Activated CD4-positive, alpha-beta T cell treated with anti-CD3 and anti-CD28 coated beads, Interleukin-2, amount 50 U/mL, for 1 hour (primary cell): ENCODE measurements around the gene ZNF275.
A peak's percentile ranks its signal among the peaks of the same experiment; 100 is the strongest.
"Not testable (repeated sequence)": the region's sequence is repeated elsewhere in the genome, so short reads cannot be mapped to it uniquely, and the experiment has no call there.

ENCODE experiments used
- DNase-seq: peaks from one replicate; pipeline ENCODE4 v3.0.0-alpha.2; 2020

Gene ZNF275

DNA sequence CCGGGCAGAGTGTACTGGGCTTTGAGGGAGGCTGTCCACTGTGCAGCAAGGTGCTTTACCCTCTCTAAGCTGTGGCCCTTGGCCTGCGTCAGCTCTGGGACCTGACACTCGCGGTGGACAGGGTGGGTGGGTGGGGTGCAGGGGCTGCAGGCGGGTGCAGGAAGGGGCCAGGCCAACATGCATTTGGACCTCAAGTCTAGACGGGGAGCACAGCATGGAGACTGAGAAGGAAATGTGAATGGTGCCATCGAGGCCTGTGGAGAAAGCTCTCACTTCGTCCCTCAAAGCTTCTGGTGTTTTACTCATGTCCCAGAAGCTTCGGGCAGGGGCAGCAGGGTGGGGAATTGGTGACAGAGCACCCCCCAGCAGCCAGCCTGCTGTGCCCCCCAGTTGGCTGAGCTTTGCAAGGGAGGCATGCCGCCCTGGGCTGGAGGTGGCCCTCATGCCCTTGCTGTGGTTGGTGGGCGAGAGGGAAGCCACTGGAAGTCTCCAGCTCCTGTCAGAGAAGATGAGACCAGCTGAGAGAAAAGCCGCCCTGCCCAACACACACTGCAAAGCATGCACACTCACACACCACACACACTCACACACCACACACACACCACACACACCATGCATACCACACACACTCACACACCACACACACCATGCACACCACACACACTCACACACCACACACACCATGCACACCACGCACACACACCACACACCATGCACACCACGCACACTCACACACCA is 54.9 kb downstream of the ZNF275 start:
- no peak for DNase-seq

DNA sequence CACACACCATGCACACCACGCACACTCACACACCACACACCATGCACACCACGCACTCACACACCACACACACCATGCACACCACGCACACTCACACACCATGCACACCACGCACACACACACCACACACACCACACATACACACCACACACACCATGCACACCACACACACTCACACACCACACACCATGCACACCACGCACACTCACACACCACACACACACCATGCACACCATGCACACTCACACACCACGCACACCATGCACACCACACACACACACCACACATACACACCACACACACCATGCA is 55.5 kb downstream of the ZNF275 start:
- DNase-seq = not testable (repeated sequence)

DNA sequence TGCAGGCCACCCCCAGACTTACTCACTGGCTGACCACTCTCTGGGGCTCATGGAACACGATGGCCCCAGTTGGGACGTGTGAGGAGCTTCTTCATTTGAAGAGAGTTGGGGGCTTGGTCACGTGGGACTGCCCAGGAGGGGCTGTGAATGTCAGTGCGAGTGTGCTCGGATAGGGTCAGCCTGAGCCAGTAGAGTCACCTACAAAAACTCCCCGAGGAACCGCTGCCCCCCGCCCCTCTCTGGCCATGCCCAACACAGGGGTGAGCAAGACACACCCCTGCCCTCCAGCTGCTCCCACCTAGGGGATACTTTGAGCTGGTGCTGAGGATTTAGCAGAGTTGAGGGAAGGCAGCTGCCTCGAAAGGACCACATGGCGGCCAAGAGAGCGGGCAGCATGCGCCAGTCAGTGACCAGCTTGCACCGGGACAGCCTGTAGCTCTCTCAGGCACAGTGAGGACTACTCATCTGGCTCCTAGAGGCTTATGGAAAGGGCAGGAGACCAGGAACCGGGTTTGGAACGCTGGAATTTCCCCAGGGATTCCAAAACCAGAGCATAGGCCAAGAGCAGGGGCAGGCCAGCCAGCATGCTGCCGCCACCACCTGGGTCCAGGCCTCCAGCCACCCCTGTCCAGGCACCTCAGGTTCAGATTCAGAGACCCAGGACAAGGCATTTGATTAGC is 58.8 kb downstream of the ZNF275 start:
- no peak for DNase-seq

DNA sequence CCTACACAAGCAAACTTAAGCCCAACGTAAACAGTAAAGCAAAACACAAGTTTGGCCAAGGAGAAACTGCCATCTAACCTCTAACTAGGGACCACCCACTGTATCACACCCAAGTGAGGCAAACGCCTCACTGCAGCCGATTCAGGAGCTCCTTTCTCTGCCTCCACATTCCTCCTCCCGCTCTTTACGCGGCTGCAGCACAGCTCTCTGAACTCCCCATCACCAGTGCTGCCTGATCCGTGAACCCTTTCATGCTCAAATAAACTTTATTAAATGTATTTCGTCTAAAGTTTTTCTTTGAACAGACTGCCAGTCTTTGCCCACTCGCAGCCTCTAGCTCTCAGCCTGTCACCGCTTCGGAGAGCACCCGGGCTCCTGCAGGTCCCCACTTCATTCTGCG is 60.7 kb downstream of the ZNF275 start:
- no peak for DNase-seq

DNA sequence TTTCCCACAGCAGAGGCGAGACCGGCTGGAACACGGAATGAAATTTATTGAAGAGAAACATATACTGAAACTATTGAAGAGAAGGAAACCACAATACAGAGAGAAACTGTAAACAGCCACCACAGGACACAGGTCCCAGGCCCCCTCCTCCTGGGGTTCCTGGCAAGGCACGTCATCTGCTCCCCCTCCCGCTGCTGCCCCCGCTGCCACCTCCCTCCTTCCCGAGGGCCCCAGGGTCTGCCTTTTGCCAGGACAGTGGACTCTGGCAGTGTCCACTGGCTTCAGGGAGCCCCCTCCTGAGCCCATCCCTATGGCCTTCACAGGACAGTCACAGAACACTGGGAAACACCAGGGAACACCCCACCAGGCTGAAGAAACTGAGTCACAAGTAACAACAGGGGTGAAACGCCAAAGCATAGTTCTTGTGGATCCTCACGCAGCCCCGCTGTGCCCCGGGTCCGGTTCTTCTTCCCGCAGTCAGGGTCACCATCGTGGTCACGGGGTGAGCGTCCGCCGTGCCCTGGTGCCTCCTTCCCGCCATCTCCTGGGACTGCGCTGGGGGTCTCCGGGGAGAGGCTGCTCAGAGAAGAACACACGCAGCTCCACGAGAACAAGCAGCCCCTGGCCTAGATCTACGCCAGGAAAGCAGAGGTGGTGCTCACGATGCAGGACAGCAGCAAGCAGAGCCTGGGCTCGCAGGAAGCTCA is 61.8 kb downstream of the ZNF275 start:
- DNase-seq = no peak

DNA sequence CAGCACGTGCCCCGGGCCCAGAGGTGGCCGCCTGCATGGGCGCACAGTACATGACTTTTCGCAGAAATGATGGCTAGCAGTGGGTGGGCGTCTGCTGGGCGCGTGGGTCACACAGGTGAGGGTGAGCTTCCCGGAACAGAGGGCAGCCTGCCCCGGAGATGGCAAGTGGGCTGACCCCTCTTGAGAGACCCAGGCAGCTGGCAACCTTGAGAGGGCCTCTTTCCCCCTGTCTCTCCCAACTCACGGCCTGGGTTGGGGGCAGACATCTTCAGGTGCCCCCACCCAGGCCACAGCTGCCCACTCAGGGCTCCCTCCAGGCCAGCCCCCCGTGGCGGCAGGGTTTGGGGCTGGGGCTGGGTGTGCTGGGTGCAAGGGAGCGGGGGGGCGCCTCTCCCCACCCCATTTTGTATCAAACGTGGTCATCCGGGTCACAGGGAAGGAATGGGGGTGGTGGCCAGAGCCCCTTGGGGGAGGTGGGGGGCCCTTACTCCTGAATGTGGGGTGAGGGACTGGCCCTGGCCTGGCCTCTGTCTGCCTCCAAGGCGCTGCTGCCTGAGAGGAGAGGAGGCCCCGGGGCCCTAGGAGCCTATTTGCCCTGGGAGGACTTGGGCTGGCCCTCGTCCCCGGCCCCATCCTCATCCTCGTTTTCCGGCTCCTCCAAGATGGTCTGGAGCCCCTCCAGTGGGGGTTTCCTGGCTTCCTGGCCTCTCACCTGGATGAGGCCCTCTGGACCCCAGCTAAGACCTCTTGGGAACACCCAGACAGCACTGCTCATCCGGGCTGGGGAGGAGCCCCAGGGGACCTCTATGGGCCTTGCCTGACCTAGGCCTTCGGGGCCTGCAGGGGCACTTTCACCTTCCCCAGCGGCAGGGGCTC is 62.6 kb downstream of the ZNF275 start:
- DNase-seq = no peak

DNA sequence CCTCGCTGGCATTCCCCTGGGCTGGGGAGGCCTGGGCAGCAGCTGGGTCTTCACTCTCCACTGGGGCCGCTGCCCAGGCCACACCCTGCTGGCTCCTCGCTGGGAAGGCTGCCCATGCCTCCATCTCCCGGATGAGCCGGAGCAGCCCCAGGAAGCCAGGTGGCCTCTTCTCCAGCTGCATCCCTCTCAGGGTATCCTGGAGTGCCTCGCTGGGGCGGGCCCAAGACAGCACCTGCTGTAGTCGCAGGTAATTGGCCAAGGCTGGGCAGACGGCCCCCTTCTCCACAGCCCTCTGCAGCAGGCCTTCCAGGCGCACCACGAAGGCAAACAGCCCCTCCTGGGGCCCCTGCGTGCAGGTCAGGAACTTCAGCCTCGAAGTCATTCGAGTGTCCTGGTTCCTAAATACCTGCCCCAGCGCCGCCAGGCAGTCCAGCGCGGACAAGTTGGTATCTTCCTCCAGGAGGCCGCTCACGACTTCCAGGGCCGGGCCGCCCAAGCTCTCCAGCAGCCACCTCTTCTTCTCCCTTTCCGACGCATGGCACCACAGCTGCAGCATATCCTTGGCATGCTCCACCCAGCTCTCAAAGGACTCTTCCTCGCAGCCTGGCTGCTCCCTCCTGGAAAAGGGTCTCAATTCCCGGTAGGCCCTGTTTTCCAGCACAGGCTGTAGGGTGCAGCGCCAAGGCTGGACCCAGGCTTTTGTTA is 63.5 kb downstream of the ZNF275 start:
- no peak for DNase-seq

DNA sequence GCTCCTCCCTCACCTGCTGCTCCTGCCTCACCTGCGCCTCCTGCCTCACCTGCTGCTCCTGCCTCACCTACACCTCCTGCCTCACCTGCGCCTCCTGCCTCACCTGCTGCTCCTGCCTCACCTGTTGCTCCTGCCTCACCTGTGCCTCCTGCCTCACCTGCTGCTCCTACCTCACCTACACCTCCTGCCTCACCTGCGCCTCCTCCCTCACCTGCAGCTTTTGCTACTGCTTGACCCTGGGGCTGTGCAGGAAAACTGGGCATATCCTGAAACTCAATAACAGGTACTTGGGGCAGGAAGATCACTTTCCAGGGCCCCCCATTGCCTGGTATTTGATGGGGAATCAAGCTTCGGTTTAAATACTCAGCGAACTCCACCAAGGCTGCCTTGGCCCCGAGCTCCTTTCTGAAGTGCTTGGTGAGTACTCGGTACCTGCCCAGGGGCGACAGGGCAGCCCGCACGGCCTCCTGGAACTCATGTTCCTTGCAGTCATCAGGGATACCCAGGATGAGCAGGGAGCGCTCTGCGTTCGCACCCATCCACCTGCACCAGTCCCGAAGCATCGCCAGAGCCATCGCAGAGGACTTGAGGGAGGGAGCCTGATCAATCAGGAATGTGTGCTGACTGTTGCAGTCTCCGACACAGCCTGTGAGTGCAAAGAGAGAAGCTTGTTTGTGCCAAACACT is 64.5 kb downstream of the ZNF275 start:
- no peak for DNase-seq

DNA sequence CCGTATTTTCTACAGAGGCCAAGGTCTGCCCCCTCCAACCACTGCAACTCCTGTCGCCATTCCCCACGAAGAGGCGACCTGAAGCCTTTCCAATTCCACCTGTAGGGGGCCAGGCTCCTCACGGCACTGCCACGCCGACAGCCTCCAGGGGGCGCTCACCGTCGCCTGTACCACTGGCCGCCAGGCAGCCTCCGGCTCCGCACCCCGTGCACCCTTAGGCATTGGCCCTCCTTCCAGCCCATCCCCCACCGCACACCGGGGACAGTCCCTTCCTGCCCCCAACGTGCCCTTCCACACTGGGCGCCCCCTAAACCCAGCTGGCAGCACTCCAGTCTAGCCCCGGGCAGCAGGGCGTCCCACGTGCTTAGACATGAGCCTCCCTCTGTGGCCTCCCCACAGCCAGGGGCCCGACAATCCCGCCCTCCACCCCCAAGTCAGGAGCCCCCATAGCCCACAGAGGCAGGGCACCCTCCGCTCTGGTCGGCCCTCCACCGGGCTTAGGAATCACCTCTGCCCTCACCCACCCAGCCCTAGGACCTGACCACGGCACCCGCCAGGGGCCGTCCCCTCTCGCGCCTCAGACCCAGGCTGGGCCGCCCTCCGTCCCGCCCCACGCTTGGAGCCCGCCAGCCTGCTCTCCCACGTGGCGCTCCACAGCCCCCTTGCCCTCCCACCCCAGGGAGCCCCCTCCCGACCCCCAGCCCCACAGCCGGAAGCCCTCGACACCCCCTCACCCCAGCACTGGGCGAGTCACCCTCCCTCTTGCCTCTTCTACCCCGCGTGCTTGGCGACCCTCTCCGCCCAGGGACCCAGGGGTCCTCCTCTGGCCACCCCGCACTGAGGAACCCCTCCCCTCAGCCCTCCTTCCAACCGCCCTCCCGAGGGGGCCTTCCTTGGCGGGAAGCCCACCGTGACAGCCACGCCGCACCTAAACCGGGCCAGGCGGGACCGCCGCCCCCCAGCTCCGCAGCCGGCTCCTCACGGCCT is 66.5 kb downstream of the ZNF275 start:
- peak; percentile 48 for DNase-seq

DNA sequence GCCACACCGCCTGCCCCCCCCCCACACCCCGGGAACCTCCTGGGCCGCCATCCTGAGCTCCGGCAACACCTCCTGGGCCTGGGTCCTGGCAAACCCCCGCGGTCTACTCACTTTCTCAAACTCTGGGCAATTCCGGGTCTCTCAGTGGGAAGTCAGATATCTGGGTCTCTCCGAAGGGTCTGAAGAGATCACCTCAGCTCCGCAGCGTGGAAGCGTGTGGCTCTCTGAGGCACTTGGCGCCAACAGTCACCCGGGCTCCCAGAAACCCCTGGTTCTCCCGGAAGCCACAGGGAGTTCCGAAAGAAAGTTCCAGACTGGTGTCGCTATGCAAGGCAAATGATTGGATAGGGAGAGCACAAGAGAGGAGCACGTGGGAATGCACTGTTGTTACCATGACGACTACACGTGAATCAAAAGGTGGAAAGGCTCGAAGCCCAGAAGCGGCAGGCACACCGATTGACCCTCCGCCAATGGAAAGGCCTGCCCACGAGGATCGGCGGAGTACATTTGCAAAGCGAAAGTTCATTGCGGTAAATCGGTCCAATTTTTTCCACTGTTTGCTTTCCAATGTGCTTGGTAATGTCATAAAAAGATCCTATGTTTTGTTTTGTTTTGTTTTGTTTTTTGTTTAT is 67.3 kb downstream of the ZNF275 start, which contains the start of gene PNMA6E:
Gene PNMA6E, minus strand, starts transcription at position 218 of the 632 bp plus-strand sequence. CDS start 2,501 bp downstream, outside the sequence.
- no peak for DNase-seq
